SH-SY5Y (cell line): Measurements from ENCODE around the gene OSCP1.

Source experiments
- GATA2 ChIP-seq: IDR thresholded peaks from 2 replicates; pipeline ENCODE4 v1.6.1; 2011; ENCODE audit warnings: mild to moderate bottlenecking, low read depth, low read length
- GATA3 ChIP-seq: IDR thresholded peaks from 2 replicates; pipeline ENCODE4 v1.6.1; 2011; ENCODE audit warnings: low read depth, mild to moderate bottlenecking, low read length, moderate library complexity

DNA sequence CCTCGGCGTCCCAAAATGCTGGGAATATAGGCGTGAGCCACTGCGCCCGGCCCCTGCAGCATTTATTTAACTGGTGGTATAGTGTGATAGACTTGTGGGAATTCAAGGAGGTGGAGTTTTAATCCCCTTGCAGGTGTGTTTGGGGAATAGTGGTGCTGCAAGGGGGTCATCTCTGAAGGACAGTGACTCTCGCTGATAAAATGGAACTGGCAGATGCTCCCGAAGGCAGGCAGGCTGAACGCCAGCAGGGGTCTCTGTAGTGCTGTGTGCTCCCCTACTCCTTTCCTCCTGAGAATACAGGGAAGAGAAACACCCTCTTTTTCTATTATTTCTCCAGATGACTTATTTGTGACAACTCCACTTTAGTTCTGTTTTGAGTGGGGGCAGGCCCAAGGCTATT lies 4.0 kb downstream of the OSCP1 start:
- TF ChIP-seq GATA2 (no peak), GATA3 (no peak)
